Measurements from ENCODE around the gene BRAT1. TPM values are rescaled to one million over a fixed set of nuclear protein-coding genes. Genes with fewer than 3 reads are reported as not detected.
"Not testable (repeated sequence)": the region's sequence is repeated elsewhere in the genome, so short reads cannot be mapped to it uniquely, and the experiment has no call there.

The BRAT1 gene
- total RNA-seq, 1 donor from 2014 or later, result 30.5 TPM

GRCh38 chr7:2595258-2595860 is 40.0 kb upstream of the BRAT1 start:
- Mint-ChIP-seq H3K27ac (ENCODE audit: unreplicated experiment) (no peak overlapping the region), H3K27me3 (ENCODE audit: unreplicated experiment) (peaks cover 4% of the 10 kb centered on the region), H3K9me3 (ENCODE audit: unreplicated experiment) (peaks cover 4% of the 10 kb centered on the region), H3K4me1 (ENCODE audit: low read depth, unreplicated experiment) (peaks cover 4% of the 10 kb centered on the region), H3K4me3 (ENCODE audit: unreplicated experiment) (no peak overlapping the region), H3K36me3 (ENCODE audit: unreplicated experiment) (peaks cover 4% of the 10 kb centered on the region)
- TF ChIP-seq CTCF (IDR thresholded peaks at IDR 0.05; ENCODE audit: partially characterized antibody, unreplicated experiment), result no peak
- no peak for DNase-seq

- H3K4me1 Mint-ChIP-seq (ENCODE audit: low read depth, unreplicated experiment), result peaks cover 7% of the 10 kb centered on the region
- peaks cover 4% of the 10 kb centered on the region for H3K9me3 Mint-ChIP-seq (ENCODE audit: unreplicated experiment)
- peaks cover 4% of the 10 kb centered on the region for H3K27me3 Mint-ChIP-seq (ENCODE audit: unreplicated experiment)
- no peak overlapping the region for H3K4me3 Mint-ChIP-seq (ENCODE audit: unreplicated experiment)
- peaks cover 4% of the 10 kb centered on the region for H3K36me3 Mint-ChIP-seq (ENCODE audit: unreplicated experiment)
- TF ChIP-seq CTCF (IDR thresholded peaks at IDR 0.05; ENCODE audit: partially characterized antibody, unreplicated experiment), result no peak
- H3K27ac Mint-ChIP-seq (ENCODE audit: unreplicated experiment), result no peak overlapping the region
- DNase-seq, result no peak
Measured at GRCh38 chr7:2594599-2594998, 39.3 kb upstream of the BRAT1 start.

- TF ChIP-seq CTCF (IDR thresholded peaks at IDR 0.05; ENCODE audit: partially characterized antibody, unreplicated experiment), result no peak
- Mint-ChIP-seq H3K36me3 (ENCODE audit: unreplicated experiment) (peaks cover 4% of the 10 kb centered on the region), H3K4me3 (ENCODE audit: unreplicated experiment) (no peak overlapping the region), H3K9me3 (ENCODE audit: unreplicated experiment) (peaks cover 4% of the 10 kb centered on the region), H3K27ac (ENCODE audit: unreplicated experiment) (no peak overlapping the region), H3K27me3 (ENCODE audit: unreplicated experiment) (no peaks in the 10 kb centered on the region), H3K4me1 (ENCODE audit: low read depth, unreplicated experiment) (peaks cover 7% of the 10 kb centered on the region)
- DNase-seq, result no peak
Measured at GRCh38 chr7:2593036-2593727, 37.9 kb upstream of the BRAT1 start.

GRCh38 chr7:2592375-2592865 is 37.1 kb upstream of the BRAT1 start:
- no peak for TF ChIP-seq CTCF (IDR thresholded peaks at IDR 0.05; ENCODE audit: partially characterized antibody, unreplicated experiment)
- no peak overlapping the region for H3K4me3 Mint-ChIP-seq (ENCODE audit: unreplicated experiment)
- no peaks in the 10 kb centered on the region for H3K27me3 Mint-ChIP-seq (ENCODE audit: unreplicated experiment)
- no peak for DNase-seq
- no peak overlapping the region for H3K27ac Mint-ChIP-seq (ENCODE audit: unreplicated experiment)
- H3K4me1 Mint-ChIP-seq (ENCODE audit: low read depth, unreplicated experiment), result peaks cover 5% of the 10 kb centered on the region
- H3K36me3 Mint-ChIP-seq (ENCODE audit: unreplicated experiment), result peaks cover 4% of the 10 kb centered on the region
- peaks cover 4% of the 10 kb centered on the region for H3K9me3 Mint-ChIP-seq (ENCODE audit: unreplicated experiment)

- H3K9me3 Mint-ChIP-seq (ENCODE audit: unreplicated experiment); H3K27me3 Mint-ChIP-seq (ENCODE audit: unreplicated experiment); H3K27ac Mint-ChIP-seq (ENCODE audit: unreplicated experiment); H3K36me3 Mint-ChIP-seq (ENCODE audit: unreplicated experiment); DNase-seq; H3K4me3 Mint-ChIP-seq (ENCODE audit: unreplicated experiment): not testable (repeated sequence)
- H3K4me1 Mint-ChIP-seq (ENCODE audit: low read depth, unreplicated experiment), result peaks cover 17% of the 10 kb centered on the region
Measured at GRCh38 chr7:2589941-2590340, 34.6 kb upstream of the BRAT1 start.
